Measurements from ENCODE around the gene RAI1.

GRCh38 chr17:17793378-17794214, 112.3 kb downstream of the RAI1 start:
- TF ChIP-seq CTCF (IDR thresholded peaks at IDR 0.05) = no peak
- TF ChIP-seq POLR2A (IDR thresholded peaks at IDR 0.05) = no peak
- TF ChIP-seq EP300 (IDR thresholded peaks at IDR 0.05) = no peak
- no peak for TF ChIP-seq POLR2AphosphoS5 (IDR thresholded peaks at IDR 0.05)

Data from sigmoid colon (tissue), 4 donors.